H1 (cell line): ENCODE data around the gene URAD. TPM values are rescaled to one million over a fixed set of nuclear protein-coding genes. Genes with fewer than 3 reads are reported as not detected.

Experiments used
- ATF2 ChIP-seq: IDR thresholded peaks from 2 replicates; pipeline ENCODE4 v1.6.1; 2012; ENCODE audit warnings: low read length, inconsistent platforms
- HDAC6 ChIP-seq: IDR thresholded peaks from one replicate; pipeline ENCODE4 v1.7.1; 2012; ENCODE audit warnings: low read depth, mild to moderate bottlenecking, inconsistent platforms, low read length, moderate library complexity
- NRF1 ChIP-seq: IDR thresholded peaks from 2 replicates; pipeline ENCODE4 v1.6.1; 2011; ENCODE audit warnings: mild to moderate bottlenecking, low read depth, low read length, improper control_type of control experiment
- POLR2AphosphoS5 ChIP-seq: IDR thresholded peaks from 2 replicates; pipeline ENCODE4 v1.6.1; 2011; ENCODE audit warnings: low read depth, low read length
- SIRT6 ChIP-seq: IDR thresholded peaks from one replicate; pipeline ENCODE4 v1.7.1; 2012; ENCODE audit warnings: low read length, inconsistent platforms
- SUZ12 ChIP-seq: fragments of 200-600 bp; sonication (generic); IDR thresholded peaks from 2 replicates; pipeline ENCODE4 v1.6.1; 2012; ENCODE audit warnings: mild to moderate bottlenecking, inconsistent platforms, low read length, moderate library complexity, mixed read lengths
- USF2 ChIP-seq: IDR thresholded peaks from 2 replicates; pipeline ENCODE4 v1.6.1; 2011; ENCODE audit warnings: low read length, improper control_type of control experiment
- polyA plus RNA-seq, 7 experiments: library from polyadenylated mRNA; depleted of rRNA in 3 of 7; stranded (reverse) in 5 of 7; unstranded in 2 of 7; fragments of >200 nt in 5 of 7; fragments of 200-250 nt in 2 of 7; gene quantifications; 1 replicate in 5 of 7; 2 replicates in 1 of 7; 4 replicates in 1 of 7; pipeline versions ENCODE4 v1.2.1 to v1.2.3, GENCODE V29; 2011 to 2013; ENCODE audit warnings: missing spikeins in 2 of 7, mixed read lengths in 2 of 7
- total RNA-seq: library from RNA; stranded (reverse); fragmentation: NEBNext Ultra II Directional; extraction: Animal tissue kit (Norgen Biotek cat#: 25700); gene quantifications from 2 replicates; pipeline ENCODE4 v1.2.1, GENCODE V29; 2021

URAD gene
- total and polyA plus RNA-seq, 2 of the 8 experiments (the other 6 are each of a cell fraction or from before 2014, with no cell fraction given) = not detected

GRCh38 chr13:27963491-27963890 is 25.0 kb downstream of the URAD start (continued):
- no peak for TF ChIP-seq NRF1
- TF ChIP-seq SIRT6 = no peak
- no peak for TF ChIP-seq POLR2AphosphoS5
- TF ChIP-seq SUZ12 = no peak; the same call in 1 of the 2 replicates
- TF ChIP-seq USF2 = no peak
- no peak for TF ChIP-seq ATF2
- TF ChIP-seq HDAC6 = no peak
